ENCODE measurements around the gene ADM2. TPM values are rescaled to one million over a fixed set of nuclear protein-coding genes. Genes with fewer than 3 reads are reported as not detected.

Gene ADM2
- total RNA-seq, 1 donor from 2014 or later, result not detected

GRCh38 chr22:50503475-50504145 is 22.3 kb downstream of the ADM2 start:
- TF ChIP-seq POLR2A (IDR thresholded peaks at IDR 0.05) (no peak), POLR2AphosphoS5 (IDR thresholded peaks at IDR 0.05; ENCODE audit: insufficient read depth in 1 of 2, low read depth in 1 of 2) (no peak), CTCF (IDR thresholded peaks at IDR 0.05) (no peak)
- H3K36me3 ChIP-seq, result peaks cover 0 to 31% of the 10 kb centered on the region in 2 donors
- intact Hi-C loops (cut with DNase I), result no loop called here

GRCh38 chr22:50504369-50505211 is 23.2 kb downstream of the ADM2 start:
- H3K4me3 ChIP-seq, result no peak overlapping the region
- H3K9me3 ChIP-seq, result no peaks in the 10 kb centered on the region
- H3K36me3 ChIP-seq, result peaks cover 0 to 31% of the 10 kb centered on the region in 2 donors
- no peak for TF ChIP-seq POLR2A (IDR thresholded peaks at IDR 0.05)
- no peak for TF ChIP-seq CTCF (IDR thresholded peaks at IDR 0.05)
- no peak for TF ChIP-seq POLR2AphosphoS5 (IDR thresholded peaks at IDR 0.05; ENCODE audit: insufficient read depth in 1 of 2, low read depth in 1 of 2)
- peaks cover 45% of the 10 kb centered on the region for H3K4me1 ChIP-seq
- no peak overlapping the region for H3K27ac ChIP-seq
- intact Hi-C loops (cut with DNase I), result loop anchor here (5.0 kb wide), 1 partner anchor 567 kb away; no protein-coding TSS in a partner anchor
- H3K27me3 ChIP-seq, result no peaks in the 10 kb centered on the region
- DNase-seq (ENCODE audit: extremely low spot score in 2 of 2), result no peak

More at GRCh38 chr22:50503475-50504145, 22.3 kb downstream of the ADM2 start:
- peaks cover 35% of the 10 kb centered on the region for H3K4me1 ChIP-seq
- DNase-seq (ENCODE audit: extremely low spot score in 2 of 2), result no peak
- no peaks in the 10 kb centered on the region for H3K27me3 ChIP-seq
- H3K4me3 ChIP-seq, result no peak overlapping the region
- no peak overlapping the region for H3K27ac ChIP-seq
- H3K9me3 ChIP-seq, result no peaks in the 10 kb centered on the region

GRCh38 chr22:50505276-50505775 is 24.0 kb downstream of the ADM2 start:
- no peak for TF ChIP-seq POLR2A (IDR thresholded peaks at IDR 0.05)
- TF ChIP-seq POLR2AphosphoS5 (IDR thresholded peaks at IDR 0.05; ENCODE audit: insufficient read depth in 1 of 2, low read depth in 1 of 2), result no peak
- no peak for TF ChIP-seq CTCF (IDR thresholded peaks at IDR 0.05)
- Histone ChIP-seq H3K27me3 (no peaks in the 10 kb centered on the region), H3K36me3 (peaks cover 0 to 31% of the 10 kb centered on the region in 2 donors), H3K27ac (no peak overlapping the region), H3K4me1 (peaks cover 49% of the 10 kb centered on the region), H3K9me3 (no peaks in the 10 kb centered on the region), H3K4me3 (no peak overlapping the region)
- intact Hi-C loops (cut with DNase I), result loop anchor here (5.0 kb wide), 1 partner anchor 568 kb away; no protein-coding TSS in a partner anchor
- no peak for DNase-seq (ENCODE audit: extremely low spot score in 2 of 2)

GRCh38 chr22:50505776-50506610 is 24.6 kb downstream of the ADM2 start:
- peak in 1 of 2 donors; percentile 87 for DNase-seq (ENCODE audit: extremely low spot score in 2 of 2)
- Histone ChIP-seq H3K4me3 (peak overlapping the region; percentile 63 to 98), H3K9me3 (no peaks in the 10 kb centered on the region), H3K4me1 (peaks cover 49% of the 10 kb centered on the region), H3K36me3 (peaks cover 0 to 31% of the 10 kb centered on the region in 2 donors), H3K27me3 (no peaks in the 10 kb centered on the region), H3K27ac (no peak overlapping the region)
- intact Hi-C loops (cut with DNase I), result loop anchor here (5.0 kb wide), 1 partner anchor 569 kb away; no protein-coding TSS in a partner anchor
- TF ChIP-seq POLR2AphosphoS5 (IDR thresholded peaks at IDR 0.05; ENCODE audit: insufficient read depth in 1 of 2, low read depth in 1 of 2), result no peak
- TF ChIP-seq CTCF (IDR thresholded peaks at IDR 0.05), result no peak
- TF ChIP-seq POLR2A (IDR thresholded peaks at IDR 0.05), result no peak

All from vagina (tissue), 2 donors.